Daoy (cell line): ENCODE data around the gene SHB. TPM values are rescaled to one million over a fixed set of nuclear protein-coding genes. Genes with fewer than 3 reads are reported as not detected.

Experiments used
- DNase-seq: peaks from one replicate; pipeline ENCODE4 v3.0.0-alpha.2; 2015; ENCODE audit warnings: low read depth
- total RNA-seq: library from RNA; depleted of rRNA; stranded (reverse); fragments of >200 nt; shearing (Covaris generic); gene quantifications from 2 replicates; pipeline ENCODE4 v1.2.3, GENCODE V29; 2014

The SHB gene
- total RNA-seq, 1 experiment from 2014 or later: 27.4 TPM

DNA sequence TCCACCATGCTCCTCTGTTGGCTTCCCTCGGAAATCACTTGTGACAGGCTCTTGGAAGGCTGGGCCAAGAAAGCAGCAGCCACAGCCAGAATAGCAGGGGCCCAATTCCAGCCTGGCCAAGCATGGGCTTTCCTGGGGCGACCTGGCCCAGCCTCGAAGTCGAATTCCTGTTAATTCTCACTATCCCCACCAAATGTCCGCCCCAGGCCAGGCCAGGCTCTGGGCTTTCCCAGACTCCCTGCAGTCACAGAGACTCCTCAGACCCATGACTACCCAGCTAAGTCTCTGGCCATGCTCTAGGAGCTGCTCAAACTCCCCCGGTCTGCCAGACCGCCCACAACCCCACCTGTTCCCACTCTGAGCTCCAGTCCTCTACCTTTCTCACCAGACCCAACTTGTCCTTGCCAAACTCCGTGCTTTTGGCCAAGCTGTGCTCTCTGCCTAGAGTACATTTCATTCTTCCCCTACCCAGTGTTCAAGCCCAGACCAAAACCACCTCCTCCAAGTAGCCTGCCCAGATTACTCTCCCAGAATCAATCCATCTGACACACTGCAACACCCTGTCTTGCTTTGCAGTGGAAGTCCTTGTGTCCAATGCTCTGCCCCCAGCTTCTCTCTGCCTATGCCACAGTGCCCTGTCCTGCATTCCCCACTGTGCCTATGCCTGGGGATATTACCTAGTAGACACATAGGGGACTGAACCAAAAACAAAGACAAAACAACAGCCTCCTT, 26.2 kb downstream of the SHB start:
- DNase-seq: no peak

DNA sequence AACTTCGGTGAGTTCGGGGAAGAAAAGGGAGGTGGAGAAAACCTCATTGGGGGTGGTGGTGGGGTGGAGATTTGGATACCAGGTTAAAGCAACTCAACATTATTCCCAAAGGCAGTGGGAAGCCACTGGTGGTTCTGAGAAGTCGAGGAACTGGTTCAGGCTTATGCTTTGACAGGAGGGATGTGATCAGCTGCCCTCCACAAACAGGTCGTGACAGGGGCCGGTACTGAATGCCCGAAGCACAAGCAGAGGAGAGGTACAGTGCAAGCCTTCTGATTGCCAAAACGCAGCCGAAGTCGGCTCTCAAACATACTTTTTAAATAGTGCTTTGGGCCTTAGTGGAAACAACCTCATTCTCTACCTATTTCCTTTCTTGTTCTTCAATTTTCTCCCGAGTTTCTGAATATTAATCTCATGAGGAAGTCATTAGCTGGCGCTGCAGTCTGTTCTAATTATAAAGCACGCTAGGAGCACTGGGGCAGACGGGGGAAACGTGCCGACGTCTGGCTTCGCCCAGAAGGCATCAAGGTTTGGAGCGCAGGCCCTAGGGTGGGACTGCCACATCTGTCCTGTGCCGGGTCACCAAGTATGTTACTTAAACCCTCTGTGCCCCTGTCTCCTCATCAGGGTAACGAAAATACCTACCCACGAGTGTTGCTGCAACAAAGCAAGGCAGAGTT, 27.3 kb downstream of the SHB start:
- DNase-seq: no peak

DNA sequence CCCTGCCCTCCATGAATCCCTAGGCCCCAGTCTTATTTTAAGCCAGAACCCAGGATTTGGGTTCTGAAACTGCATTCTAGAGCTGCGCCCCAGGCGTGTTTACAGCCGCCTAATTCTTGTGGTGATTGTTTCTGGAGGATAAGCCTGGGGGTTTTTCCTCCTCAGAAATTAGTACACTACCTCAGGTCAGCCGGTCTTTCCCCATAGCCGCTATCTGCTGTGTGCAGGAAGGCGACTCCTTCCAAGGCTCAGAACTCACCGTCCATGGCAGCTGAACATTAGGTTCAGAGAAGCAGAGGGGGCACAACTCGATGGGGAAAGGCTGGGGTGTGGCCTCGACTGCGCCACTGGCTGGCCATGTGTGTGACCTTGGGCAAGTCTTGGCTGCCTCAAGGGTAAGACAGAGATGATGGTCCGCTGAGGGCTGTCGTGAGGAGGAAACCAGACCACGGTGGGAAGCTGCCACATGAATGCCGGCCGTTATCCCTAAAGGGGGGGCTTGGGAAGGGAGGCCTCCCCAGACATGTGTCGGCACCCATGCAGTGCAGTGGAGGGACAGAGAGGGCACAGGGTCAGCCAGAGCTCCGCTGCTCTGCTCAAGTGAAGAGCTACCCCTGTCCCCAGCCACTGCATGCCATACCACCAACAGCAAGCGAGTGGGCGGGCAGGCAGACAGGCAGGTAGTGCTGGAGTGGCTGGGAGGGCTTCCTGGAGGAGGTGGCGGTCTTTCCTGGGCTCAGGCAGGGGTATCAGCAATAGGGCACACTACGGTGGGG, 28.9 kb downstream of the SHB start:
- no peak for DNase-seq

DNA sequence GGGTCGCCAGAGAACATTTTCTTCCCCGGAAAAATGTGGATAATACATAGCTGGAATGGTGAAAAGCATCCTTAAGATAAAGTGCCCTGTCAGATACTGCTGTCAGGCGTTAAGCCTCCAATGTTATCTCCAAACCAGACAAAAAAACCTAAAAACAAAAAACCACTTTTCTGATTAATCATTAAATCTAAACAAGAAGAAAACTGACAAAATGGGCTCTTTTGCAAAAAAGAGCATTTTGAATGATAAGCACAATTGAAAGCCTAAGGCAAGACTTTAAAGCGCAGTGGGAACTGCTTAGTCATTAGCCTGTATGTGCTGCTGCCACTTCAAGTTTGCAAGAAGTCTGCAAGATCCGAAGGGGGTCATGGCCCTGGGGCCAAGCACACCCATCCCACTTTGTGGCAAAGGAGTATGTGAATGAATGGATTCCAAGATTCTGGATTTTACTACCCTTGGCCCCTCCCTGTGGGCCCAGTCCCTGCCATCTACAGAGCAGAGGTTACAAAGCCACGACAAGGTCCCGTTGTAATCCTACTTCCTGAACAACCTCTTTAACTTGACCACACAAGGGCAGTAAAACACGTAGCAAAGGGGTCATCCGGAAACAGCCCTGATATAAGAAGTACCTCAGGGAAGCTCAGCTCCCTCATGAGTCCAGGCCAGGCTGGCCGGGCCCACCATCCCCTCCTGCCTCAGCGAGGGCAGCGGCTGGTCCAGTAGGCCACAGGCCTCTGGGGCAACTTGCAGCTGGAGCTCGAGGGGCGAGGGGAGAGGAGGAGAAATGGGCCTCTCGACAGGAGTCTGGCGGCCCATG, 29.7 kb downstream of the SHB start:
- peak; percentile 70 for DNase-seq

DNA sequence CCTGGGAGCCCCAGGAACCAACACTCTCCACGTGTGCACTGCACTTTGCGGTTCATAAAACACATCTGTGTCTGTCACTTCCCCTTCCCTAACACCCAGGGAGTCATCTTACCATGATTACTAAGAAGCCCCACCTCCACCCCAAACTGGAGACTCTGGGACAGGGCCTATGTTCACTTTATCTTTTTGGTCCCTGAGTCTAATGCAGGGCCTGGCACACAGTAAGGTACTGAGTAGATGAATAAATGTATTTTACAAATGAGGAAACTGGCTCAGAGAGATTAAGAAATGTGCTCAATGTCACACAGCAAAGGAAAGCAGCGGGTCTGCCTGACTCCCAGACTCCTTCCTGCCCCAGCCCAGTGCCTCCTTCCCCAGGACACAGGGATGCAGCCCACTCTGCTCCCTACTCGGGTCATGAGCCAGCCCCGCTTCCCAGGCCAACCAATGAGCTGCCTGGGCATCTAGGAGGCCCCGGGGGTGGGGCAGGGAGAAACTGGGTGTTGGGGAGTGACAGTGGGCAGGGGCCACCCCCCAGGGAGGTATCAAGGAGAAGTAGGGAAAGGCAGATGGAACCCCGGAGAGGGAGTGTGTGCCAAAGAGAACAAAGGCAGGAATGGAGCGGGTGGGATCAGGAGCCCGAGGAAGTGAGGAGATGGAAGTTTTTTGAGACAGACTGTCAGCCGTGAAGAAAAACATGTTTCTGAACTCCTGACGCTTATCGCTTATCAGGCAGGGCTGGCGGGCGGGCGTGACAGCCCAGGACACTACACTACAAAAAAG, 30.5 kb downstream of the SHB start:
- DNase-seq: peak; percentile 69

DNA sequence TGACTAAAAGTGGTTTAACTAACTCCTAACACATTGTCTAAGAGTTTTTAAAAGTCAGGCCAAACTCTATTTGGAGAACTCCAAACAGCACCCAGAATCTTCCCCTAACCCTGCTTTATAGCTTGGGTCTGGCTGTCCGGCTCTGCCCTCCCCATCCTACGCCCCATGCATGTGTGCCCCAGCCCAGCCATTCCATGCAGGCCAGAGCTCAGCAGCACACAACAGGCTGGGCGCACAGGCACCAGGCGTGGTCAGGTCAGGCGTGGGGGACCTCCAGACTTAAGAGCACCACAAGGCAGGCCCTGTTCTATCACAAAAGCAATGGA, 31.1 kb downstream of the SHB start:
- no peak for DNase-seq

DNA sequence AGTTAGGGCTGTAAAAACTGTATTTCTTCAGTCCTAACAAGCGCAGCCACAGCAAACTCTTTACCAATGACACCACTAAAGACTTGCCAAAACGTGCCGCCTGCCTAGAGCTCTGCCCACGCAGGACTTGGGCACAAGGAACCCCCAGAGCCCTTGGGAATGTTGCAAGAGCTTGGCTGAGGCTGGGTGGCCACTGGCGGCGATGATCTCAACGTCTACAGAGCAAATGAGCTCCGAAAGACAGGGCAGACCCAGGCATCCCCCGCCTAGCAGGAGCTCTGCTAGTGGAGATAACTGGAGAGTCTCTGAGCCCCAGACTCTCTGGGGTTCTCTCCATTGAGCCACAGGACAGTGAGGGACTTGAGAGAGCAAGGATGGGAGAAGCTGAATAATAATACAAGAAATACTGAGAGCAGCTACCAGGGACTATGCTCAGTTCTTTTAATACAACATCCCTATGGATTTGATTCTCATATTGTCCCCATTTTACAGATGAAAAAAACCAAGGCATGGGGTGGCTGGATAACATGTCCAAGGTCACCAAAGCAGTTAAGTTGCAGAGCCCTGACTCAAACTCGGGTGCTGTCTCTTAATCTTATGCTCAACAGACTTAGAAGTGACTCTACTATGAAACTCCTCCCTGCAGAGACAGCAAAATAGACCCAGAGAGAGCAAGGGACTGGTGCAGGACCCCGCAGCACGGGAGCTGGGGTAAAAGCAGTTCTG, 32.5 kb downstream of the SHB start:
- DNase-seq: peak; percentile 71

DNA sequence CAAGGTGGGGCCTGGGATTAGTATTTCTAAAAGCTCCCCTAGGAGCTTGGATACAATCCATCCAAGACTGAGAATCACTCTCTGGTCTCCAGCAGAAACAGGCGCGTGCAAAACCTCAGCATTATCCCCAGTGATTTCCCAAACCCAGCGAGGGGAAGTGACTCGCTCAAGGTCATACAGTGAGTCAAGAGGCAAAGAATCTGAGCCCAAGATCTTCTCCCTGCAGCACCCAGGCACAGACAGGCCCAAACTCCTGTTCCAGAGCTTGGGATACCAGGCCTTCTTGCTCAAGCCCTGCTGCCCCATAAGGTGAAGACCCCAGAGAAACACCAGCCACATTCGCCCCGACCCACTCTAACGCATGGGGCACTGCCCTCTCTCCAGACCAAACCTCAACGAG, 33.2 kb downstream of the SHB start:
- peak; percentile 88 for DNase-seq

DNA sequence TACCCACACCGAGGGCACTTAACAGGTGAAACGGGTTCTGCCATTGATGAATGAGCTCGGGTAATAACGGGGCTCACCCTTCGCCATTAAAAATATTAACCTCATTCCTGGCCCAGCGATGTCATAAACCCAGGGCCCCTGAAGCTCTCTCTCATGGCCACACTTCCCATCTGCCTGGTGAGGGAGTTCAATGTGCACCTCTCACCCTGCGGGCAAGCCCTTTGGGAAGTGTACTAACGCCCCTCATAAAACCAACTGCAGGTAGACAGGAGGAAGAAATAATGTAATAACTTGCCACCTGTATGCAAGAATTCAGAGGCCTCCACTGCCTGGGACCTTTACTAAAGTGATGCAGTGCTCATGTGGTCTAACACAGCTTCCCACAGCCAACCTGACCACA, 35.1 kb downstream of the SHB start:
- no peak for DNase-seq

DNA sequence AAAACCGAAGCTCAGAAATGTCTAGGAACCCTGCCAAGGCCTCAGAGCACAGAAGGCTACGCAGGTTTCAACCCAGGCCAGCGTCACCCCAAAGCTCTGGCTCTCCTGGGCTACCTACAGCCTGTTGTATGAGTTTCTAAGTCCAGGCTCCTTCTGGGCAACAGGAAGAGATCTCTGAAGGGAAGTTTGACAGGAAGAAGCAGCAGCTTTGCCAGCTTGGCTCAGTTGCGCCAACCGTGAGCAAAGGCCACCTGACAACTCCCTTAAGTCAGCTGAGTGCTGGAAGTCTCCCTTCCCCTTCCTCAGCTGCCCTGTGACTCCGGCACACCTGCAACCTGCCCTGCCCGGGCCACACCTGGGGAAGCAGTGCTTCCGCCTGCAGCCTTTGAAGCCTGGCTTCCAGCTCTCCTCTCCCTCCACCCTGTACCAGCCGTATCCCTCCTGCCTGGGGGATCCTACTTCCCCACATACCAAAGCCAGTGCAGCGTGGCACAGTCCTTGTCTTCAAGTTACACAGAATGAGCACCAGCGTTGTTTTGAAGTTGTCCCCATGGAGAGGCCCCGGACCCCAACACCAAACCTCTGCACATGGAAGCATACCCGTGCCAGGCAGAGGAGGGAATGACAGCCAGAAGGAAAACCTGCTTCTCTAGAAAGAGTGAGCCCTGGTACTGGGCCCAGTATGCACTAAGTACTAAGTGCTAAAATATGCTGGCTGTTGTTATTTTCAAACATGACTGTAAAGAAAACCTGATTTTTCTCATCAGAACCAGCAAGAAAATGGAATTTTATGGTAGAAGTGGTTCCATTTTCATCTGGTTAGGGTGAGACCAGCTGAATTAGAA, 36.5 kb downstream of the SHB start:
- DNase-seq: no peak

DNA sequence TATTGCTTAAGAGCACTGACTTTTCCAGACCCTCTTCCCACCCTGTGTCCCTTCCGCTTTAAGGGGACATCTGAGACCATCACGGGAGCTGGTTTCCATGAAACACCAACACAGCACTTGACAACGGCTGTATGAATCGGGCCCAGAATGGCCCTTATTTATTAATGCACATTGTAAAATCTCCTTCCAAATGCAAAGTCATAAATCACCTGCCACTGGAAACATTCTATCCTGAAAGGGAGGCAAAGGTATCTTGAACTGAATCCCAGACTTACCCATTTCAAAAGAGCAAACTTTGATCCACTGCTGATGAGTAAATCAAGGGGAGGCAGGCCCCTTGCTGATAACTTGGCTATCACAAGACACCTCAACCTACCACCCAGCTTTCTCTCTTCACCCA, 37.4 kb downstream of the SHB start:
- no peak for DNase-seq

DNA sequence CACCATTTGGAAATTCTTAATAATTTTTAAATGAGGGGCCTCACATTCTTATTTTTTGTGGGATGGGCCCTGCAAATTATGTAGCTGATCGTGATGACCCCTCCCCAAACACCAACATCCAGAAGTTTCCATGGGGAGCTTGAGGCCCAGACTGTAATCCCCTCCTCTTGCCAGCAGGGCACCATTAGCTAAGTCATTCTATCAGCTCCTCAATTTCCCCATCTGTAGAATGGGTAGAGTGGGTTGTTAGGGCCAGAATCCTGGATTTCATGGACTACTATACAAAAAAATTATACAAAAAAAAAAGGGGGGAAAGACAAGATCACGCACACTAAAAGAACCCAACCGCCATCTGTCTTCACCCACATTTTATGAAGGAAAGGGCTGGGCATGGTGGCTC, 38.4 kb downstream of the SHB start:
- DNase-seq: no peak

DNA sequence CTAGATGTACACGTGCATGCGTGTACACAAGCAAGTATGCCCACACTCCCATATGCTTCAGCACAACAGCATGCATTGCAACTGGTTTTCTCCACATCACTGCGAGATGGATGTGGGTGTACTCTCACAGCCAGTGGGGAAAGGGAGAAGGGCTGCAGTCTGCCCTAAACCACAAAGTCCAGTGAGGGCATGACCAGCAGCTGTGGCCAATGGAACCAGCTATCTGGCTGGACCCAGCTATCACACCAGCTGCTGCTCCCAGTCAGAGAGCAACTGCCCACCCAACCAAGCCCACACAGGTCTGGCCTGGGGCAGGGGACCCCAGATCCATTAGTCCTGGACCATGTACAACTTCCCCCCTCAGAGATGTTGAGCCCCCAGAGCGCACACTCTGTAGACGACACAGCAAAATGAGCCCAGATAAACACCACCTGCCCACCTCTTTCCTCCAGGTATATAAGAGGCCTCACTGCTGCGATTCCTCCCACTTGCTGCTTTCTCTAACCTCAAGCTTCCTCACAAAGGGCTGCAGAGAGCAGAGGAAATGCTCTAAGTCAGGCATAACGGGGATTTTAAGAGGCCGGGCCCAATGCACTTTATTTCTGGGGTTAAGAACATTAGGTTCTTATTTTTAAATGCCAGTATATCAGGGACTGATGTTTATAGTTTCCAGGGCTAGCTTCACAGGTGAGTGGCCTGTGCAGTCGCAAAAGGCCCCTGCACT, 39.0 kb downstream of the SHB start:
- no peak for DNase-seq

DNA sequence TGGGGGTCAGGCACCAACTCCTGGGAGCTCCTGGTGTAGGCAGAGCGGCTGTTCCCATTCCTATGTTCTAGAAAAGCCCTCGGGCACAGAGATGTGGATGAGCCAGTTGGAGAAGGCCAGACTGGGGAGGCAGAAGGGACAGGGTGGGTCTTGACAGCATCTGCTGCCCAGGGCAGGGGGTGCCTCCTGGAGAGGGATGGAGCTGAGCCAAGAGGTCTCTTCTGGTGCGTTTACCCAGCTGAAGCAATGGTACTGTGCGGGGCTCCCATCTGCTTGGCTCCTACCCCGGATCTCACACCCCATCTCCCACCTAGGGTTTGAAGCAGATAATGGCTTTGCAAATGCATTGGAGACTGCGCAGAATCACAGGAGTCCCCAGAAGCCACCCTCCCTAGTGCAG, 41.3 kb downstream of the SHB start:
- no peak for DNase-seq

DNA sequence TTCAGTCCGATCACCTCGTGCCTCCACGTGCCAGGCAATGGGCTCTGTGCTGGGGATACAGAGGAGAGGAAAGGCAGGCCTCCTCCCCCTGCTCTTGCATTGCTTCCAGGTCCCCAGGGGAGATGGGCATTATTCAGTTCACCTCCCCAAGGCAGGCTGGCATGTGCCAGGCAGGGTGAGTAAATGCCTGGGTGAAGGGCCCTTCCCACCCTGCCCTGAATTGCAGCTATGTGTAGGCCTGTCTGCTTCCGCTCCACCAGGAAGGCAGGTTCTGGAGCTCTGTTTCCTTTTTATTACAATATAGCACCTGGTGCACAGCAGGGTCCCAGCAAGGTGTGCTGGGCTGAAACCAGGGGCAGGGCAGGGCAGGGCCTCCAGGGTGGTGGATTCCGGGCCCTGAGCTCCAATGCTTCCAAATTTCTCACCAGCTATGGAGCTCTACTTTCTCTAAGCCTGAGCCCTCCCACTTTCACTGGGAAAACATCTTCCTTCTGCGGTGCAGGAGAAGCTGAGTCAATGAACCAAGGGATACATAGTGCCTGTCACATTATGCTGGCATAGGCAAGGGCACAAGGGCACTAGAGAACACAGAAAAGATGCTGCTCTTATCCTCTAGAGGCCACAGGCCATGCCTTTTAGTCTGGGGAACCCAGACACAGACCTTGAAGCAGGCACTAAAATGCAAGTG, 42.0 kb downstream of the SHB start:
- DNase-seq: peak; percentile 64

DNA sequence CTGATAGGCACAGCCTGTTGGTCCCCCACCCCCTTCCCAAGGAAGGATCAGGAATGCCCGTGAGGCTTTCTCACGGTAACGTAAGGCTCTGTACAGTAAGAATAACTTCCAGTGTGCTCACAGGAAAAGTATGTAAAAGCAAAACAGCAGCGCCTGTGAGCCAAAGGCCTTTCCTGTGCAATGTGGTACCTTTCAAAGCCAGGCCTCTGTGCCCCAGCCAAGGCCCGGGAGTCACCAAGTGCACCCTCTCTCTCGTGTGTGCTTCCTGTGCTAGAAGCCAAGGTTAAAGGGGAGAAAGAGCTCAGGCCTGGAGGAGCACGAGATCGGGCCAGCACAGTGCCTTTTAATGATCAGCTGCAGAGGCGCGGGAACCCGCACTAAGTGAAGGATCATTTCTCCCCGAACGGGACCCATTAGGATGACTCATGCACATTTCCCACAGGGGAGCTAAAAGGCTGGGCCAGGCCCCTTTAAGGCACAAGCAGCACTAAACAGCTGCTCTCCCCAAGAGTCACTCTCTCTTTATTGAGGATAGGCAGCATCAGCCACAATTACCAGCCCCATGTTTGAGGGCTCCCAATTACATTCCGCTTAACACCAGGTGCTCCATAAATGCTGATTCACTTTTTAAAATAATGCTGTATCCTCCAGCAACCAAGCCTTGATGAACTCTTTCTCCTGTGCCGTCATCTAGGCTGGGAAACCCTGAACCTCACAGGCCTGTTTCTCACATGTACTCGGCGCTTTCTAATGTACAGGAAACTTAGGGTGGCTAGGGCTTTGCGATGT, 42.8 kb downstream of the SHB start:
- DNase-seq: peak; percentile 95

DNA sequence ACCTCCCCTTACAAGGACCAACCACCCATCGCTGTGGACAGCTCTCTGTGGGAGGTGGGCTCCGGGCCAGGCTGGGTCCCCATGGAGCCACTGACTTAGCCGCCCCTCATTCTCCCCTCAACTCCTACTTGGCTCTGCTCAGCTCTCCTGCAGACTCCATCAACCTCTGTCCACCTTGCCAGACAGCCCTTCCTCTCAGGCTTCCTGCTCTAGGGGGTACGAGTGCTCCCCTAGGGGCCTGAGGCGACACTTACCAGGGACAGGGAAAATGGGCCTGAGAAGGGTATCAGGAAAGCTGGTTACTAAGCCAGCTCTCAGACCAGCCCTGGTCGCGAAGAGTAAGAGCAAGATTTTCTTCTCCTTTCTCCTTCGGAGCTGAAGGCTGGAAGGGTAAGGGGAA, 43.9 kb downstream of the SHB start:
- peak; percentile 53 for DNase-seq
